ENCODE measurements around the gene LSM12. TPM values are rescaled to one million over a fixed set of nuclear protein-coding genes. Genes with fewer than 3 reads are reported as not detected.

Gene LSM12
- total and polyA plus RNA-seq, 2 of the 8 experiments (the other 6 are each of a cell fraction or from before 2014, with no cell fraction given) = 69.8 to 142 TPM

DNA sequence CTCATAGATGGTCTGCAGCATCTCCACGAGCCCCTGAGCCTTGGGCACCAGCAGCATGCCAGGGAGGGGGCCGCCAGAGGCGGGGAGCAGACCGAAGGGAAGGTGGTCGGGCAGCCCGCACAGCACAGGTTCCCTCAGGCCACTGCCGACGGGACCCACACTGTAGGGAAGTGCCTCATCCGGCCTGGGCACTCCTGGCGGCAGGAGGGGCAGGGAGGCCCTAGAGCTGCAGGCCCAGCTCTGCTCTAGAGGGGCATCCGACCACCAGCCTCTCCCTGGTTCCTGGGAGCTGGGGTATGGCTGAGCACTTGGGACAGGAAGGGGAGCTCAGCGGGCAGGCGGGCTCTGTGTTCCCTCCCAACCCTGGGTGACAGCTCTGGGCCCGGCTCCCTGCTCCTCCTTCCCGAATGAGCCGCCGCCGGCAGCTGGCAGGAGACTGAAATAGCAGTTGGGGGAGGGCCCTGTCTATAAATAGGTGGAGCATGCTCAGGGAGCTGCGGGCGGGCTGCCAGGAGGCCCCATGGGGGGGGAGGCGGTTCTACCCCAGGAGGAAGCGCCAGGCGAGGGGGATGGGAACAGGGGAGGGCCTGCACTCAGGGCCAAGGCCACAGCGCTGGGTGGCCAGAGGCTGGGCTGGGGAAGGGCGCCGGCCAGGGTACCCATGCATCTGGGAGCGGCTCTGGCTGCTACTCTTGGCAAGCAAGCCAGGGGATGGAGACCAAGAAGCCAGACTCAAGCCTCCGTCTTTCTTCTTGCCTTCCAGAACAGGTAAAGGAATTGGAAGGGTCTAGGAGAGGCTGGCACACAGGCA lies 44.6 kb upstream of the LSM12 start (continued):
- TF ChIP-seq POLR2AphosphoS5 (IDR thresholded peaks at IDR 0.05; ENCODE audit: low read depth, low read length) (no peak), RAD21 (IDR thresholded peaks at IDR 0.05 in 1 of 2, conservative IDR thresholded peaks at IDR 0.05 in 1 of 2; ENCODE audit: low read depth in 2 of 2, low read length in 2 of 2) (peak in 1 of 2 experiments; percentile 9; a peak in 1 of 4 replicates), TAF7 (optimal IDR thresholded peaks at IDR 0.05; ENCODE audit: borderline replicate concordance, low read depth, low read length) (peak; percentile 64), CHD1 (IDR thresholded peaks at IDR 0.05; ENCODE audit: low read depth, low read length) (no peak), TAF1 (IDR thresholded peaks at IDR 0.05; ENCODE audit: low read depth, low read length) (peak; percentile 66; the same call in 1 of the 2 replicates), ZNF274 (IDR thresholded peaks at IDR 0.05; ENCODE audit: borderline replicate concordance, extremely low read depth, low read length) (no peak), TBP (IDR thresholded peaks at IDR 0.05; ENCODE audit: low read depth, low read length) (peak; percentile 80), HDAC6 (IDR thresholded peaks at IDR 0.05; ENCODE audit: low read depth, low read length) (no peak), NANOG (IDR thresholded peaks at IDR 0.05; ENCODE audit: insufficient read depth, low read depth, low read length, poor library complexity, severe bottlenecking) (no peak), HDAC2 (IDR thresholded peaks at IDR 0.05; ENCODE audit: borderline replicate concordance in 1 of 2, low read depth in 2 of 2, low read length in 2 of 2) (no peak), NRF1 (IDR thresholded peaks at IDR 0.05; ENCODE audit: low read depth, low read length) (peak; percentile 25; the same call in 1 of the 2 replicates), MAFK (IDR thresholded peaks at IDR 0.05; ENCODE audit: low read depth, low read length) (no peak), POU5F1 (IDR thresholded peaks at IDR 0.05; ENCODE audit: low read depth, low read length) (no peak), JUND (IDR thresholded peaks at IDR 0.05; ENCODE audit: low read length) (no peak), MAX (IDR thresholded peaks at IDR 0.05) (peak; percentile 51; the same call in 1 of the 2 replicates)

Data from H1 (cell line).